Measurements from ENCODE around the gene QPRT. TPM values are rescaled to one million over a fixed set of nuclear protein-coding genes. Genes with fewer than 3 reads are reported as not detected.

Gene QPRT
- total and polyA plus RNA-seq, 2 donors (not counting 3 experiments of a cell fraction or from before 2014, with no cell fraction given), result 0.40 to 0.44 TPM

- DNase-seq (ENCODE audit: low read depth, low spot score), result no peak
- dilution Hi-C loops (cut with MboI; ENCODE audit: extremely low pct_ligation_motif_present, low sequenced_read_pairs) (no loop called here), intact Hi-C loops (cut with micrococcal nuclease) (no loop called here)
- peaks cover 0 to 3% of the 10 kb centered on the region in 2 experiments for H3K27me3 ChIP-seq (ENCODE audit: control insufficient read depth in 2 of 2, insufficient read depth in 2 of 2, low read length in 2 of 2)
- H3K9me1 ChIP-seq (replicated peaks; ENCODE audit: control insufficient read depth, extremely low read depth, insufficient read depth, low read length), result no peaks in the 10 kb centered on the region
- H3K36me3 ChIP-seq (ENCODE audit: control insufficient read depth in 2 of 2, extremely low read depth in 1 of 2, insufficient read depth in 2 of 2, low read length in 2 of 2), result no peaks in the 10 kb centered on the region
- no peak overlapping the region for H2AFZ ChIP-seq (ENCODE audit: low read depth, low read length)
- no peak overlapping the region for H3K9ac ChIP-seq (replicated peaks; ENCODE audit: extremely low read depth, insufficient read depth, low read length)
- FAIRE-seq, result no peak
- BruUV-seq (replicated peaks), result no TSS peak
- no peaks in the 10 kb centered on the region for H3K4me1 ChIP-seq (ENCODE audit: control insufficient read depth, extremely low read depth, insufficient read depth, low read length)
- no peak overlapping the region for H3K4me3 ChIP-seq (replicated peaks in 1 of 3; ENCODE audit: insufficient read depth in 1 of 3, low read depth in 1 of 3, low read length in 3 of 3)
- H3K4me2 ChIP-seq (ENCODE audit: insufficient read depth, low read length), result no peak overlapping the region
- no peaks in the 10 kb centered on the region for H4K20me1 ChIP-seq (replicated peaks; ENCODE audit: control insufficient read depth, extremely low read depth, insufficient read depth, low read length)
- POLR2A ChIA-PET, result no interaction called here
- no peak overlapping the region for H3K27ac ChIP-seq (ENCODE audit: insufficient read depth, low read depth, low read length)
- H3K9me3 ChIP-seq (replicated peaks; ENCODE audit: control insufficient read depth, insufficient read depth, low read length), result no peaks in the 10 kb centered on the region
- no peak for TF ChIP-seq CTCF (IDR thresholded peaks at IDR 0.05; ENCODE audit: extremely low read depth in 1 of 2, insufficient read depth in 1 of 2, low read depth in 1 of 2, low read length in 2 of 2)
- no peak for TF ChIP-seq GATA2 (IDR thresholded peaks at IDR 0.05; ENCODE audit: insufficient read depth, insufficient read length, low read depth, low read length)
- TF ChIP-seq EZH2 (IDR thresholded peaks at IDR 0.05; ENCODE audit: borderline replicate concordance, low read depth, low read length, severe bottlenecking), result no peak
- TF ChIP-seq JUN (IDR thresholded peaks at IDR 0.05; ENCODE audit: borderline replicate concordance, insufficient read depth, insufficient read length, low read depth), result no peak
- TF ChIP-seq POLR2A (IDR thresholded peaks at IDR 0.05; ENCODE audit: low read depth, low read length), result no peak
- TF ChIP-seq MAX (IDR thresholded peaks at IDR 0.05; ENCODE audit: insufficient read depth, insufficient read length), result no peak
- TF ChIP-seq FOS (IDR thresholded peaks at IDR 0.05; ENCODE audit: borderline replicate concordance, insufficient read depth, low read length), result no peak
- TF ChIP-seq POLR2AphosphoS5 (IDR thresholded peaks at IDR 0.05; ENCODE audit: insufficient read depth, low read depth, low read length), result no peak
- TF ChIP-seq MYC (IDR thresholded peaks at IDR 0.05; ENCODE audit: low read depth, low read length), result no peak
- CTCF ChIA-PET, result interaction anchor here (0.8 to 2.8 kb wide), 3 partner anchors 11 to 40 kb away, joined by 3 to 7 read pairs (median 3); no protein-coding TSS in a partner anchor
- no peaks in the 10 kb centered on the region for H3K79me2 ChIP-seq (ENCODE audit: control insufficient read depth, insufficient read depth, low read length)
Observed at GRCh38 chr16:29651774-29652349, 27.1 kb upstream of the QPRT start.

Measured in endothelial cell of umbilical vein (primary cell).